HG02678 (cell line): ENCODE results near the gene RNF126.
A peak's percentile ranks its signal among the peaks of the same experiment; 100 is the strongest.

Experiments used
- ATAC-seq: cut with Tn5 transposase; IDR thresholded peaks from one replicate; pipeline ENCODE4 v1.9.1; 2021; ENCODE audit warnings: mild to moderate bottlenecking, moderate library complexity; ENCODE audit not compliant: unreplicated experiment

The RNF126 gene

DNA sequence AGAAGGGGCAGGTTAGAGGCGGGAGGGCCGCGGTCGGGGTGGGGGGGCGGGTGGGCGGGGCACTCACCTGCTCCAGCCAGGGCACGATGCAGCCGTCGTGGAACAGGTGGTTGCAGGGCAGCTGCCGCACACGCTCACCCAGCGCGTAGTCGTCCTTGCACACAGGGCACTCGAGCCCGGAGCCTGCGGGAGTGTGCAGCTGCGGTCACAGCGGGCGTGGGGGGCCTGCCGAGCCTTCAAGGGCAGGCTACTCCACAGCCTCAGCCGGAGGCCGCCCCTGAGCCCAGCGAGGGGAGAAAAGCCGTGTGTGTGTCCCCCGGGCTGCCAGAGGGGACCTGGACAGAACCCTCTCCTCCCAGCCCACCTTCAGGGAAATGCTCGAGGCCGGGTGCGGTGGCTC, 14.7 kb downstream of the RNF126 start:
- ATAC-seq, result no peak

DNA sequence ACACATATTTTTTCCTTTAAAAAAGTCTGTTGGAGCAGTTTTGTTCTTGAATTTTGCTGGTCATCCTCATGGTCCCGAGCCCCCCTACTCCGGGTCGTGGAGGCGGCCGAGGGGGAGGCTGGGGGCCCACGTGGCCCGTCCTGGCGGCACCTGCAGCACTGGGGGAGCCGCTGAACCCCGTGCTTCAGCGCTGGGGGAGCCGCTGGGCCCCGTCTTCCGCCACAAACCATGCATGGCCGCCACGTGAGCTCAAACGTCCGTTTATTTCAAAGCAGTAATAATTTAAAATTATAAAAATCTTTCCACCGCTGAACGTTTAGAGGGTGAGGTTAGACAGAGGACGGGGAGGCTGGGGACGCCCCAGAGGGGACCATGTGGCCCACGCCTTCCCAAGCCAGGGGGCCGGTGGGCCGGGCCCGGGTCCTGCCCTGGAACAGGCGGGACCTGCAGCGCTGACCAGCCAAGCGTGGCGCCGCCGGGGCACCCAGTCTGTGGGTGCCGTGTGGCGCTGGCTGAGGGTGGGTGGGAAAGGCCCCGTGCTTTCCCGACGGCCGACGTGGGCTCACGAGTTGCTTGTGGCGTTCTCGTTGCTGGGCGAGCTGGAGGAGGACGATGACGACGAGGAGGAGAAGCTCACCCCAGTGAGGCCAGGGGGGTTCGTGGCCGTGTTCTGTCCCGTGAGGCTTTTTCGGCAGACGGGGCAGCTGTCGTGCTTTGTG, 15.3 kb downstream of the RNF126 start:
- no peak for ATAC-seq

GRCh38 chr19:646779-647565, 16.0 kb downstream of the RNF126 start:
- no peak for ATAC-seq

GRCh38 chr19:645912-646778, 16.9 kb downstream of the RNF126 start:
- no peak for ATAC-seq

DNA sequence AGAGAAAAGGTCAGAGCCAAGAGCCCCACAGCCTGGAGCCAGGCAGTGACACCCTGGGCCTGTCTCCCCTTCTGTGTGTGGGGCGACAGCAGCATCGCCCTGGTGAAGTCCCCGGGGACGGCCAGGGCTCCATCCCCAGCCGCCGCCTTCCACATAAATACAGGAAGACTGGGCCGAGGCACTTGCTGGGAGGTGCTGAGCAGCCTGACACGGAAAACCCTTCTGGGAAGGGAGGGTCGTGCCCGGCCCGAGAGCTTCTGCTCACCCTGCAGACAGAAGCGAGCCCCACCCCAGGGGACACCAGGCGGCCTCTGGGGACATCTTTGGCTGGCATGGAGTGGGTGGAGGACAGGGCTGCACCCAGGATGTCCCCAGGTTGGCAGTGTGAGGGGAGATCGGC, 18.2 kb downstream of the RNF126 start:
- no peak for ATAC-seq

GRCh38 chr19:644363-644762, 18.7 kb downstream of the RNF126 start:
- ATAC-seq, result no peak

DNA sequence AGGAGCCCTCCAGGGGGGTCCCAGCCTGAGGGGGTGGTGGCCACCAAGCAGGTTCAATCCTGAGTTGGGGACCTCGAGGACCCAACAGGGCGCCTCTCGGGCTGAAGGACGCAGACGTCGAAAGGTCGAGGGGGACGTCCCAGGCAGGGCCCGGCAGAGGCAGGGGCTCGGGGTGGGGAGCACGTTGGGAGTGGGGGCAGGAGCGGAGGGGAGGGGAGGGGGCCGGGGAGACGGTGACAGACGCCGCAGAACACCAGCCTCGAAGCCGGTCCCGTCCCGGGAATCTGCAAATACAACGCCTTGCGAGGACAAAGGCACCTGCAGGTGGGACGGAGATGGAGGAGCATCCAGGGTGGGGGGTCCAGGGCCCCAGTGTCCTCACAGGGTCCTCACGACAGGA, 19.3 kb downstream of the RNF126 start:
- no peak for ATAC-seq

- ATAC-seq, result no peak
Measured at GRCh38 chr19:642767-643727, 20.0 kb downstream of the RNF126 start.

- ATAC-seq, result no peak
Measured at GRCh38 chr19:641702-642101, 21.3 kb downstream of the RNF126 start.

DNA sequence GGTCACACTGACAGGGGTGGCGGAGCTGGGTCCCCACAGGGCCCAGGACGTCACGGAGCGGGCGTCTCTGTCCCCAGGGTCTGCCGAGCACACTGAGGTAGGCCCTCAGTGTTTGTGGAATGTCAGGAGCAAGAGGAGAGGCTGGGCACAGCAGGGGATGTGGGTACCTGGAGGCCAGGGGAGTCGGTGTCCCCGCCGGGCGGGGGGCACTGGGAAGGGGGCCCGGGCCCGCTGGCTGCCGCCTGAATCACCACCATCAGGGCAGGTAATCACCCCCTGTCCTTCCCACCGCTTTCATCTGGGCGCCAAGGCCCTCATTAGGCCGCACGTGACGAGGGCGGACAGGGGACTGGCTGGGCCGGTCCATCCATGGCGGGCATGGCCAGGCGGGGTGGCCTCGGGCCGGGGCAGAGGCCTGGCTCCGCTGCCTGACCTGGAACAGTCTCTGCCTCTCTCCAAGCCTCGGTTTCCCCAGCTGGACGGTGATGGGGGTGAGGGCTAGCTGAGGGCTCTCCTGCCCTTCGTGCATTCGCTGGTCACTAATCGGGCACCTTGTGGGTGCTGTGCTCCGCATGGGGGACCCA, 22.3 kb downstream of the RNF126 start:
- ATAC-seq, result no peak

DNA sequence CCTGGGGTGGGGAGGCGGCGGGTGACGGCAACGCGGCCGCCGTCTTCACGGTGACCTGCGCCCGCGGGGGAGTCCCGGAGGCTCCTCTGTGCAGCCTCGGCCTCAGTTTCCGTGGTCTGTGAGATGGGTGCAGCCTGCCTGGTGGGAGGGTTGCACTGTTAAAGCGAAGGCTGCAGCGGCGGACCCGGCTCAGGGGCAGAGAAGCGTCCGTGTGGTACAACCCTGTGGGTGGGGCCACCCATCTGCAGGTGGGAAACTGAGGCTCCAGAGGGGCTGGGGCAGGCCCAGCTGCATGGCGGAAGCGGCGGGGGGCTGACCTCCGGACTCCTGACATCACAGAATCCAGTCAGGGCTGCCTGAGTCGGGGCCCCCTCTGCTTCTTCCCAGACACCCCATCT, 22.9 kb downstream of the RNF126 start:
- ATAC-seq, result no peak

GRCh38 chr19:639253-640160, 23.5 kb downstream of the RNF126 start, which contains the start of gene FGF22:
Gene FGF22 (plus strand): TSS chr19:639879. CDS start chr19:639926, 47 bp downstream.
- peak; percentile 60 for ATAC-seq

GRCh38 chr19:638906-639252, 24.1 kb downstream of the RNF126 start:
- ATAC-seq, result no peak

DNA sequence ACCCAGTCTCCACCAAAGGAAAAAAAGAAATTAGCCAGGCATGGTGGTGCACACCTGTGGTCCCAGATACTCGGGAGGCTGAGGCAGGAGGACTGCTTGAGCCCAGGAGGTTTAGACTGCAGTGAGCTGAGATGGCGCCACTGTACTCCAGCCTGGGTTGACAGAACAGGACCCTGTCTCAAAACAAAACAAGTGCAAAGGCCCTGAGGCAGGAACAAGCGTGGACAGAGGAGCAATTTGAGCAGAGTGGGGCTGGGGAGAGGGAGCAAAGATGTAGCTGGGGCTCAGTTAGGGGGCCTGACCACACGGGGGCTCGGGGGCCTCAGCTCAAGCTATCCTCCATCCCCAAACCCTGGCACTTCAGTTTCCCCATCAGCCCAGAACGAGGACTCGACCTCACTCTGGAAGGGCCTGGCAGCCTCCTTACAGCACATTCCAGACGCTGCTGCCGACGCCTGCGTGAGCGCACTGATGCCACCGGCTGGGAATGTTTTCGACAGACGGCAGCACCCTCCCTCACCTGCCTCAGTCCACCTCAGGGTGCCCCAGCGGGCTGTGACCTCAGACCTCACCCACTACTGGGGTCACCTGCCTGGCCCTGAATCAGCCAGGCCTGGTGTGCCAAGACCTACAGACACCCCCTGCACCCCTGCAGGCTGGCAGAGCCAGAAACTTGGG, 27.9 kb downstream of the RNF126 start:
- ATAC-seq, result no peak

GRCh38 chr19:633786-634639, 29.0 kb downstream of the RNF126 start:
- ATAC-seq, result no peak

DNA sequence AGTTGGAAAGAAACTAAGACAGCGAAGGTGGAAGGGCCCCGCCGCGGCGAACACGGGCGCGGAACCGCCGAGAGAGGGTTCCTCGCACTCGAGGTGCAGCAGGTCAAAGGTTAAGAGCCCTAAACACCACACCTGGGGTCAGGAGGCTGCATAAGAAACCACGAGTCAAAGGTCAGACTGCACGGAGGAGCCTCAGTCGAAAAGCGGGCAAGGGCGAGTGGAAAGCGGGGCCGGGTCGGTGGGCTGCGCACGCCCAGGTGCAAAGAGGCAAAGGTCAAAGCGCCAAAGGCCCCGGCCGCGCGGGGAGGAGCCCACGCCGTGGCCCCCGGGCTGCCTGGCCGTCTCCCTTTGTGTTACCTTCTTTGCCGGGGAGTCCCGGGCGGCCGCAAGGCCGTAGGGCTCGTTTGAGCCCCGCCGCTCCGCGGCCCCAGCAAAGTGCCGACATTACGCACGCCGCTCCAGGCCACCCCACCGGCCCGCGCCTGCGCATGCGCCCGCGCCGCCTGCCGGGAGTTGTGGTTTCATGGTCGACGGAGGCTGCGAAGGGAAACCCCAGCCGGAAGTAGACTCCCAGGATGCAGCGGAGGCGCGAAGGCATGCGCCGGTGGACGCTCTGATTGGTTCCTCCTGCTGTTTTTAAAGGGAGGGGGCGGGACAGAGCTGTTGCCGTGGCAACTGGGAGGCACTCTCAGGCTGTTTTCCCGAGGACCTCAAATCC, 29.8 kb downstream of the RNF126 start, which contains the start of gene POLRMT:
POLRMT (minus strand) TSS at position 470 of the 718 bp plus-strand sequence; CDS start at position 445, 25 bp downstream.
- peak; percentile 91 for ATAC-seq
